Gastrocnemius medialis (tissue), 4 donors: ENCODE measurements around the gene SPATA21.

Experiments used
- POLR2A ChIP-seq, 2 donors: fragments of 450-650 bp; IDR thresholded peaks; one replicate each; pipeline ENCODE4 v1.6.1; 2017; ENCODE audit warnings: antibody characterized with exemption in 2 of 2, mild to moderate bottlenecking in 2 of 2, moderate library complexity in 2 of 2
- TF ChIP-seq, protein P1 (sequence below), 5 experiments: fragments of 450-650 bp in 3 of 5; fragments of 200-600 bp in 2 of 5; sonication (generic) in 2 of 5; IDR thresholded peaks in 4 of 5; conservative IDR thresholded peaks in 1 of 5; 1 replicate in 4 of 5; 2 replicates in 1 of 5; pipeline ENCODE4 v1.5.1; 2016 to 2019; ENCODE audit warnings: antibody characterized with exemption in 5 of 5, mild to moderate bottlenecking in 3 of 5, moderate library complexity in 3 of 5

DNA sequence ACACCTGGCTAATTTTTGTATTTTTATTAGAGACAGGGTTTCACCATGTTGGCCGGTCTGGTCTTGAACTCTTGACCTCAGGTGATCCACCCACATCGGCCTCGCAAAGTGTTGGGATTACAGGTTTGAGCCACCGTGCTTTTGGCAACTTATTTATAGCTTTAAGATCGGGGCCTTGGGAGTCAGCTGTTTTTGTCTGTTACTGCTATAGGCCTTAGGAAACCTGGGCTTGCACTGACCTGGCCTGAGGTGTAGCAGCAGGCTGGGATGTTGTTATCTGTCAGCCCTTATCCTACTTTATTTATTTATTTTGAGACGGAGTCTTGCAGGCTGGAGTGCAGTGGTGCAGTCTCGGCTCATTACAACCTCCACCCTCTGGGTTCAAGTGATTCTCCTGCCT, 58.8 kb downstream of the SPATA21 start:
- TF ChIP-seq, protein P1, sequence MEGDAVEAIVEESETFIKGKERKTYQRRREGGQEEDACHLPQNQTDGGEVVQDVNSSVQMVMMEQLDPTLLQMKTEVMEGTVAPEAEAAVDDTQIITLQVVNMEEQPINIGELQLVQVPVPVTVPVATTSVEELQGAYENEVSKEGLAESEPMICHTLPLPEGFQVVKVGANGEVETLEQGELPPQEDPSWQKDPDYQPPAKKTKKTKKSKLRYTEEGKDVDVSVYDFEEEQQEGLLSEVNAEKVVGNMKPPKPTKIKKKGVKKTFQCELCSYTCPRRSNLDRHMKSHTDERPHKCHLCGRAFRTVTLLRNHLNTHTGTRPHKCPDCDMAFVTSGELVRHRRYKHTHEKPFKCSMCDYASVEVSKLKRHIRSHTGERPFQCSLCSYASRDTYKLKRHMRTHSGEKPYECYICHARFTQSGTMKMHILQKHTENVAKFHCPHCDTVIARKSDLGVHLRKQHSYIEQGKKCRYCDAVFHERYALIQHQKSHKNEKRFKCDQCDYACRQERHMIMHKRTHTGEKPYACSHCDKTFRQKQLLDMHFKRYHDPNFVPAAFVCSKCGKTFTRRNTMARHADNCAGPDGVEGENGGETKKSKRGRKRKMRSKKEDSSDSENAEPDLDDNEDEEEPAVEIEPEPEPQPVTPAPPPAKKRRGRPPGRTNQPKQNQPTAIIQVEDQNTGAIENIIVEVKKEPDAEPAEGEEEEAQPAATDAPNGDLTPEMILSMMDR (IDR thresholded peaks at IDR 0.05 in 4 of 5, conservative IDR thresholded peaks at IDR 0.05 in 1 of 5) = no peak
- TF ChIP-seq POLR2A (IDR thresholded peaks at IDR 0.05) = no peak
